Spleen (tissue), 7 donors: ENCODE measurements around the gene KCNJ18.
"Not testable (repeated sequence)": the region's sequence is repeated elsewhere in the genome, so short reads cannot be mapped to it uniquely, and the experiment has no call there.

ENCODE experiments used
- CTCF ChIP-seq, 11 experiments: fragments of 200-600 bp in 7 of 11; fragments of 450-650 bp in 4 of 11; sonication (generic) in 4 of 11; IDR thresholded peaks in 8 of 11; conservative IDR thresholded peaks in 3 of 11; 1 replicate in 7 of 11; 2 replicates in 4 of 11; pipeline versions ENCODE4 v1.4.0 to v1.8.0; 2016 to 2021; ENCODE audit warnings: antibody characterized with exemption in 11 of 11, inconsistent platforms in 4 of 11, mild to moderate bottlenecking in 1 of 11
- POLR2A ChIP-seq, 3 donors: fragments of 450-650 bp; IDR thresholded peaks; one replicate each; pipeline ENCODE4 v1.5.1; 2017; ENCODE audit warnings: antibody characterized with exemption in 3 of 3, mild to moderate bottlenecking in 1 of 3
- POLR2AphosphoS5 ChIP-seq, 3 donors: sonication (generic); formaldehyde crosslinking; IDR thresholded peaks; one replicate each; pipeline ENCODE4 v1.5.1; 2017; ENCODE audit warnings: antibody characterized with exemption in 3 of 3
- donor health status: DM: no; HTN: no; CAD: no; lungs with moderate emphysema.
- donor health status: DM: no; HTN: no; CAD: no.
- donor health status: DM: no; HTN: no; CAD: no.

GRCh38 chr17:21668118-21668488, 24.2 kb upstream of the KCNJ18 start:
- not testable (repeated sequence) for TF ChIP-seq CTCF (IDR thresholded peaks at IDR 0.05 in 8 of 11, conservative IDR thresholded peaks at IDR 0.05 in 3 of 11); POLR2A (IDR thresholded peaks at IDR 0.05); POLR2AphosphoS5 (IDR thresholded peaks at IDR 0.05)
